OCI-LY1 (cell line): ENCODE results near the gene MED31.

ENCODE experiments used
- CTCF ChIP-seq: fragments of 200-600 bp; sonication (generic), shearing (Covaris generic); IDR thresholded peaks from 2 replicates; pipeline ENCODE4 v1.5.1; 2017; ENCODE audit warnings: mild to moderate bottlenecking, antibody characterized with exemption, low read length, moderate library complexity, mixed read lengths
- EZH2 ChIP-seq: fragments of 200-600 bp; sonication (generic), shearing (Covaris generic); IDR thresholded peaks from 2 replicates; pipeline ENCODE4 v1.8.0; 2017; ENCODE audit warnings: borderline replicate concordance, mixed run types, mild to moderate bottlenecking, antibody characterized with exemption, low read length, moderate library complexity, mixed read lengths

DNA sequence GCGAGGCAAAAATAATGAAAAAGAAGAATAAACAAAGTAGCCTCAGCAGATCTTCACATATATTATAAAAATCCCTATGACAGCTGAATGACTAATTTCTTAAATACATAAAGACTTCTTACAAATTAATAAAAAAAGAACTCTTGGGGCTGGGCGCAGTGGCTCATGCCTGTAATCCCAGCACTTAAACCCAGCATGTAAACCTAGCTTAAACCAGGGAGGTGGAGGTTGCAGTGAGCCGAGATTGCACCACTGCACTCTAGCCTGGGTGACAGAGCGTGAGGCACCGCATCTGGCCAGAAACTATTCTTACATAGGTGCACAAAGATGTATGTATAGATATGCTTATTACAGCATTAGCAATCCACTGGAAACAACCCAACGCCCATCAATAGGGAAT lies 27.8 kb upstream of the MED31 start:
- TF ChIP-seq CTCF: no peak
- TF ChIP-seq EZH2: no peak
